A549 (cell line): ENCODE measurements around the gene CEP128. TPM values are rescaled to one million over a fixed set of nuclear protein-coding genes. Genes with fewer than 3 reads are reported as not detected.

Experiments used
- ATAC-seq, 2 experiments: fragments of 200-7000 bp in 1 of 2; fragments of >200 bp in 1 of 2; cut with Nextera tagmentation in 1 of 2; cut with Tn5 transposase in 1 of 2; 3 replicates each; pipeline versions ENCODE4 v1.8.0 to v1.9.1; 2018 to 2020; ENCODE audit warnings: mild to moderate bottlenecking in 1 of 2, moderate library complexity in 1 of 2
- CTCF ChIA-PET: fragments of 300-600 bp; sonication (Branson Sonifier 250); formaldehyde crosslinking; extraction: SDS; loops from one replicate; lab custom pipeline; 2021; ENCODE audit warnings: antibody characterized with exemption, inconsistent platforms; lab: Yijun Ruan, JAX
- POLR2A ChIA-PET: fragments of 350-600 bp; formaldehyde crosslinking; extraction: SDS; loops from one replicate; lab custom pipeline; 2021; ENCODE audit warnings: antibody characterized with exemption, inconsistent platforms; lab: Yijun Ruan, JAX
- DNase-seq, 2 experiments: peaks; one replicate each; pipeline versions ENCODE4 v3.0.0 to v3.0.0-alpha.2; 2011 to 2016; ENCODE audit warnings: low read depth in 1 of 2, low spot score in 1 of 2
- FAIRE-seq: peaks from 2 replicates; lab custom pipeline; 2011; peaks lifted over from hg19 to GRCh38; lab: Jason Lieb, UNC
- H3K27ac ChIP-seq, 2 experiments: fragments of >200 bp; sonication (Bioruptor Twin); formaldehyde crosslinking; 3 replicates each; pipeline ENCODE4 v1.5.1; 2016 to 2017
- H3K4me1 ChIP-seq: fragments of >200 bp; sonication (Bioruptor Twin); formaldehyde crosslinking; 3 replicates; pipeline ENCODE4 v1.6.1; 2016
- H3K4me2 ChIP-seq: fragments of >200 bp; sonication (Bioruptor Twin); formaldehyde crosslinking; 3 replicates; pipeline ENCODE4 v1.6.1; 2016
- H3K4me3 ChIP-seq: fragments of >200 bp; sonication (Bioruptor Twin); formaldehyde crosslinking; 3 replicates; pipeline ENCODE4 v1.5.1; 2016
- H3K9me3 ChIP-seq: fragments of >200 bp; sonication (Bioruptor Twin); formaldehyde crosslinking; 3 replicates; pipeline ENCODE4 v1.6.1; 2016
- ATOH8 ChIP-seq: fragments of 250-450 bp; sonication (Bioruptor Pico); IDR thresholded peaks from 2 replicates; pipeline ENCODE4 v1.5.0; 2020; ENCODE audit warnings: low read depth, mild to moderate bottlenecking, moderate library complexity
- CBX8 ChIP-seq: fragments of 200-600 bp; sonication (generic); IDR thresholded peaks from 2 replicates; pipeline ENCODE4 v1.6.1; 2016
- CEBPB ChIP-seq, 2 experiments: fragments of >200 bp in 1 of 2; sonication (Bioruptor Twin) in 1 of 2; formaldehyde crosslinking in 1 of 2; IDR thresholded peaks; 2 replicates each; pipeline ENCODE4 v1.6.1; 2012 to 2016
- CHD2 ChIP-seq: fragments of 150-350 bp; IDR thresholded peaks from 2 replicates; pipeline ENCODE4 v1.6.1; 2014; ENCODE audit warnings: low read length; ENCODE audit not compliant: partially characterized antibody
- EHF ChIP-seq: fragments of 250-450 bp; sonication (Bioruptor Pico); IDR thresholded peaks from 2 replicates; pipeline ENCODE4 v1.5.0; 2020; ENCODE audit warnings: mild to moderate bottlenecking
- EHMT2 ChIP-seq: fragments of 200-600 bp; sonication (generic); IDR thresholded peaks from 2 replicates; pipeline ENCODE4 v1.6.1; 2016; ENCODE audit warnings: antibody characterized with exemption, low read depth, mild to moderate bottlenecking, moderate library complexity
- EP300 ChIP-seq, 2 experiments: fragments of >200 bp; sonication (Bioruptor Twin); formaldehyde crosslinking; IDR thresholded peaks; 2 replicates in 1 of 2; 3 replicates in 1 of 2; pipeline ENCODE4 v1.6.1; 2016 to 2017
- FOXS1 ChIP-seq: fragments of 250-450 bp; sonication (Bioruptor Pico); IDR thresholded peaks from 2 replicates; pipeline ENCODE4 v1.5.0; 2020; ENCODE audit warnings: mild to moderate bottlenecking, moderate library complexity
- GATA3 ChIP-seq: IDR thresholded peaks from 2 replicates; pipeline ENCODE4 v1.6.1; 2012; ENCODE audit warnings: borderline replicate concordance
- HES2 ChIP-seq: fragments of >200 bp; sonication (Bioruptor Twin); formaldehyde crosslinking; IDR thresholded peaks from 2 replicates; pipeline ENCODE4 v1.6.1; 2016
- HMGXB4 ChIP-seq: fragments of 250-450 bp; sonication (Bioruptor Pico); IDR thresholded peaks from 2 replicates; pipeline ENCODE4 v1.5.0; 2021; ENCODE audit warnings: mild to moderate bottlenecking, moderate library complexity, borderline replicate concordance
- HOXB5 ChIP-seq: fragments of 250-450 bp; sonication (Bioruptor Pico); IDR thresholded peaks from 2 replicates; pipeline ENCODE4 v1.5.0; 2020; ENCODE audit warnings: mild to moderate bottlenecking, moderate library complexity
- MAFK ChIP-seq: fragments of 450-650 bp; IDR thresholded peaks from 2 replicates; pipeline ENCODE4 v1.6.1; 2014; ENCODE audit not compliant: partially characterized antibody
- PHF8 ChIP-seq: fragments of 200-600 bp; sonication (generic); IDR thresholded peaks from 2 replicates; pipeline ENCODE4 v1.6.1; 2016; ENCODE audit warnings: low read depth, mild to moderate bottlenecking, antibody characterized with exemption, moderate library complexity, borderline replicate concordance
- POLR2A ChIP-seq: IDR thresholded peaks from 2 replicates; pipeline ENCODE4 v1.6.1; 2012; ENCODE audit warnings: mild to moderate bottlenecking, low read length
- POLR2AphosphoS2 ChIP-seq: conservative IDR thresholded peaks from 2 replicates; pipeline ENCODE4 v1.6.1; 2012; ENCODE audit warnings: low read length, improper control_type of control experiment, inconsistent platforms
- RCOR1 ChIP-seq: fragments of 150-350 bp; IDR thresholded peaks from 2 replicates; pipeline ENCODE4 v1.6.1; 2014; ENCODE audit warnings: antibody characterized with exemption, low read length, low read depth
- SMC3 ChIP-seq: fragments of >200 bp; sonication (Bioruptor Twin); formaldehyde crosslinking; IDR thresholded peaks from 3 replicates; pipeline ENCODE4 v1.6.1; 2018; ENCODE audit warnings: inconsistent platforms
- SREBF2 ChIP-seq: fragments of 450-650 bp; IDR thresholded peaks from 2 replicates; pipeline ENCODE4 v1.6.1; 2014; ENCODE audit warnings: mild to moderate bottlenecking, moderate library complexity
- TFCP2L1 ChIP-seq: fragments of 250-450 bp; sonication (Bioruptor Pico); IDR thresholded peaks from 2 replicates; pipeline ENCODE4 v1.5.0; 2021; ENCODE audit warnings: mild to moderate bottlenecking
- TP53 ChIP-seq: fragments of 250-450 bp; sonication (Bioruptor Pico); IDR thresholded peaks from 2 replicates; pipeline ENCODE4 v1.5.0; 2021; ENCODE audit warnings: mild to moderate bottlenecking, moderate library complexity
- ZFP36 ChIP-seq: fragments of 450-650 bp; IDR thresholded peaks from 2 replicates; pipeline ENCODE4 v1.6.1; 2014; ENCODE audit warnings: borderline replicate concordance; ENCODE audit not compliant: partially characterized antibody
- ZNF302 ChIP-seq: fragments of 250-450 bp; sonication (Bioruptor Pico); IDR thresholded peaks from 2 replicates; pipeline ENCODE4 v1.9.0; 2021; ENCODE audit warnings: inconsistent platforms, mild to moderate bottlenecking, moderate library complexity
- WGBS: methylation state at CpG from one replicate; pipeline ENCODE4 v1.1.6; 2017; ENCODE audit errors: missing lambda C conversion rate; 5-methylcytosine and 5-hydroxymethylcytosine counted together
- polyA plus RNA-seq, 4 experiments: library from polyadenylated mRNA; depleted of rRNA in 3 of 4; stranded (reverse); fragments of >200 nt; fragmentation: RNase III in 1 of 4; extraction: RNeasy Plus Mini Kit Qiagen cat#74134 plus additional on column Dnase treatment in 1 of 4; gene quantifications; 2 replicates in 3 of 4; 3 replicates in 1 of 4; pipeline ENCODE4 v1.2.3, GENCODE V29; 2011 to 2017

The CEP128 gene
- polyA plus RNA-seq, 2 of the 4 experiments (the other 2 are of a cell fraction), result 5.8 to 7.0 TPM

- TF ChIP-seq CHD2 (no peak), TP53 (CRISPR knock-in tag) (no peak)
These were observed 443.0 kb downstream of the CEP128 start (continued) for GRCh38 chr14:80498533-80498932.

- DNase-seq (no peak), ATAC-seq (no peak), FAIRE-seq (no peak)
- TF ChIP-seq PHF8 (no peak), CBX8 (no peak), ZNF302 (CRISPR knock-in tag) (no peak), CEBPB (IDR thresholded peaks at IDR 0.05) (peak in 1 of 2 experiments; percentile 51; a peak in 1 of 4 replicates)
- ChIA-PET CTCF (no interaction called here), POLR2A (no interaction called here)
- H3K4me3 ChIP-seq, result no peak overlapping the region
- no peak overlapping the region for H3K4me2 ChIP-seq
- 98% methylated on average over 4 of the region's 4 CpGs for WGBS
- H3K27ac ChIP-seq, result no peak overlapping the region
- H3K4me1 ChIP-seq, result no peaks in the 10 kb centered on the region
- H3K9me3 ChIP-seq, result no peaks in the 10 kb centered on the region
These were observed 445.4 kb downstream of the CEP128 start for GRCh38 chr14:80496090-80496489.

- Histone ChIP-seq H3K9me3 (no peaks in the 10 kb centered on the region), H3K27ac (no peak overlapping the region), H3K4me3 (no peak overlapping the region), H3K4me2 (no peak overlapping the region), H3K4me1 (no peaks in the 10 kb centered on the region)
- 77% methylated on average over 2 of the region's 2 CpGs for WGBS
- TF ChIP-seq TP53 (CRISPR knock-in tag), result no peak
- no peak for TF ChIP-seq POLR2A
- no peak for TF ChIP-seq HES2
- TF ChIP-seq FOXS1 (CRISPR knock-in tag), result no peak
- no peak for TF ChIP-seq EHMT2
- no peak for TF ChIP-seq RCOR1
- TF ChIP-seq ATOH8 (CRISPR knock-in tag), result no peak
- no peak for TF ChIP-seq EP300 (IDR thresholded peaks at IDR 0.05)
- no peak for TF ChIP-seq HMGXB4 (CRISPR knock-in tag)
- no peak for TF ChIP-seq POLR2AphosphoS2
- no peak for TF ChIP-seq MAFK
- TF ChIP-seq ZFP36, result no peak
- TF ChIP-seq TFCP2L1 (CRISPR knock-in tag), result no peak
- no peak for TF ChIP-seq SREBF2
- no peak for TF ChIP-seq GATA3
- TF ChIP-seq HOXB5, result no peak
- TF ChIP-seq EHF (CRISPR knock-in tag), result no peak
- TF ChIP-seq PHF8, result no peak
- TF ChIP-seq SMC3, result no peak
- FAIRE-seq (no peak), ATAC-seq (no peak), DNase-seq (no peak)
- POLR2A ChIA-PET, result no interaction called here
- CTCF ChIA-PET, result interaction anchor here (0.7 to 1.0 kb wide), 3 partner anchors 17 to 439 kb away, joined by 3 to 6 read pairs (median 3); no protein-coding TSS in a partner anchor
These were observed 446.8 kb downstream of the CEP128 start for GRCh38 chr14:80494769-80495168.
